HG02798 (cell line): ENCODE data around the gene KCND3.

Experiments
- ATAC-seq: cut with Tn5 transposase; IDR thresholded peaks from one replicate; pipeline ENCODE4 v1.9.1; 2021; ENCODE audit warnings: mild to moderate bottlenecking; ENCODE audit not compliant: unreplicated experiment, poor library complexity

The KCND3 gene

GRCh38 chr1:111856411-111857185 lies 132.9 kb downstream of the KCND3 start:
- no peak for ATAC-seq

GRCh38 chr1:111855260-111855659 lies 134.2 kb downstream of the KCND3 start:
- ATAC-seq, result no peak

GRCh38 chr1:111852261-111852721 lies 137.2 kb downstream of the KCND3 start:
- no peak for ATAC-seq

GRCh38 chr1:111851552-111851951 lies 137.9 kb downstream of the KCND3 start:
- ATAC-seq, result no peak

- no peak for ATAC-seq
Measured at GRCh38 chr1:111850109-111850508, 139.4 kb downstream of the KCND3 start.

GRCh38 chr1:111848852-111849545 lies 140.5 kb downstream of the KCND3 start:
- ATAC-seq, result no peak

- no peak for ATAC-seq
Measured at GRCh38 chr1:111847466-111847865, 142.0 kb downstream of the KCND3 start.

GRCh38 chr1:111846842-111847241 lies 142.6 kb downstream of the KCND3 start:
- ATAC-seq, result no peak

- ATAC-seq, result no peak
Measured at GRCh38 chr1:111843177-111843576, 146.3 kb downstream of the KCND3 start.

GRCh38 chr1:111842411-111842810 lies 147.1 kb downstream of the KCND3 start:
- ATAC-seq, result no peak

GRCh38 chr1:111841746-111842145 lies 147.7 kb downstream of the KCND3 start:
- no peak for ATAC-seq

- no peak for ATAC-seq
Measured at GRCh38 chr1:111841189-111841588, 148.3 kb downstream of the KCND3 start.

GRCh38 chr1:111837393-111837792 lies 152.1 kb downstream of the KCND3 start:
- no peak for ATAC-seq

- no peak for ATAC-seq
Measured at GRCh38 chr1:111836111-111836510, 153.4 kb downstream of the KCND3 start.

- no peak for ATAC-seq
Measured at GRCh38 chr1:111835514-111835913, 154.0 kb downstream of the KCND3 start.

- no peak for ATAC-seq
Measured at GRCh38 chr1:111834956-111835355, 154.5 kb downstream of the KCND3 start.

GRCh38 chr1:111833334-111833733 lies 156.1 kb downstream of the KCND3 start:
- ATAC-seq, result no peak

- ATAC-seq, result no peak
Measured at GRCh38 chr1:111832521-111833155, 156.8 kb downstream of the KCND3 start.

GRCh38 chr1:111831153-111831552 lies 158.3 kb downstream of the KCND3 start:
- no peak for ATAC-seq

- ATAC-seq, result no peak
Measured at GRCh38 chr1:111827946-111828345, 161.5 kb downstream of the KCND3 start.

- ATAC-seq, result no peak
Measured at GRCh38 chr1:111826278-111826677, 163.2 kb downstream of the KCND3 start.
